Upper lobe of right lung (tissue), 1 donor: ENCODE measurements around the gene PLCB3. TPM values are rescaled to one million over a fixed set of nuclear protein-coding genes. Genes with fewer than 3 reads are reported as not detected.

Experiments used
- ATAC-seq: fragments of 200-7000 bp; cut with Tn5 transposase; one replicate; pipeline ENCODE4 v1.9.1; 2020; ENCODE audit warnings: mild to moderate bottlenecking, moderate library complexity
- DNase-seq: peaks from one replicate; pipeline ENCODE4 v3.0.0-alpha.2; 2020
- H3K27ac ChIP-seq: fragments of 200-600 bp; one replicate; pipeline ENCODE4 v1.8.0; 2022
- H3K27me3 ChIP-seq: fragments of 200-600 bp; one replicate; pipeline ENCODE4 v1.8.0; 2022; ENCODE audit warnings: mild to moderate bottlenecking
- H3K36me3 ChIP-seq: fragments of 200-600 bp; one replicate; pipeline ENCODE4 v1.8.0; 2022
- H3K4me1 ChIP-seq: fragments of 200-600 bp; one replicate; pipeline ENCODE4 v1.8.0; 2022
- H3K4me3 ChIP-seq: fragments of 200-600 bp; one replicate; pipeline ENCODE4 v1.8.0; 2022; ENCODE audit warnings: mild to moderate bottlenecking
- H3K9me3 ChIP-seq: fragments of 200-600 bp; one replicate; pipeline ENCODE4 v1.8.0; 2022
- CTCF ChIP-seq: fragments of 200-600 bp; IDR thresholded peaks from one replicate; pipeline ENCODE4 v1.8.0; 2022; ENCODE audit warnings: antibody characterized with exemption
- intact Hi-C: fragments of 100-400 bp; cut with DNase I; formaldehyde crosslinking; loops from one replicate; pipeline ENCODE4 v1.11.0; 2022
- total RNA-seq: library from RNA; stranded (reverse); fragmentation: NEBNext Ultra II Directional; extraction: Animal tissue kit (Norgen Biotek cat#: 25700); gene quantifications from one replicate; pipeline ENCODE4 v1.2.1, GENCODE V29; 2021
- donor health status: DM: no; HTN: yes; CAD: no; lungs with severe emphysema.

Gene PLCB3
- total RNA-seq, 1 donor from 2014 or later = 32.4 TPM

- no peak overlapping the region for H3K4me3 ChIP-seq
- no peaks in the 10 kb centered on the region for H3K27me3 ChIP-seq
- H3K27ac ChIP-seq = no peak overlapping the region
- ATAC-seq = no peak
- DNase-seq = peak; percentile 62
- no peak for TF ChIP-seq CTCF
- peaks cover 44% of the 10 kb centered on the region for H3K36me3 ChIP-seq
- peaks cover 20% of the 10 kb centered on the region for H3K4me1 ChIP-seq
- H3K9me3 ChIP-seq = no peaks in the 10 kb centered on the region
- intact Hi-C loops = no loop called here
Observed at GRCh38 chr11:64254326-64254725, 3.0 kb downstream of the PLCB3 start.

GRCh38 chr11:64255135-64256128 lies 4.1 kb downstream of the PLCB3 start:
- no peak overlapping the region for H3K4me3 ChIP-seq
- ATAC-seq (no peak), DNase-seq (no peak)
- no peak for TF ChIP-seq CTCF
- peaks cover 20% of the 10 kb centered on the region for H3K4me1 ChIP-seq
- H3K36me3 ChIP-seq = peaks cover 47% of the 10 kb centered on the region
- H3K9me3 ChIP-seq = no peaks in the 10 kb centered on the region
- H3K27ac ChIP-seq = no peak overlapping the region
- intact Hi-C loops = no loop called here
- H3K27me3 ChIP-seq = no peaks in the 10 kb centered on the region

- no peak overlapping the region for H3K27ac ChIP-seq
- no peaks in the 10 kb centered on the region for H3K9me3 ChIP-seq
- H3K4me1 ChIP-seq = peaks cover 14% of the 10 kb centered on the region
- H3K27me3 ChIP-seq = no peaks in the 10 kb centered on the region
- DNase-seq (no peak), ATAC-seq (no peak)
- peaks cover 52% of the 10 kb centered on the region for H3K36me3 ChIP-seq
- no peak for TF ChIP-seq CTCF
- H3K4me3 ChIP-seq = no peak overlapping the region
- intact Hi-C loops = no loop called here
Observed at GRCh38 chr11:64256300-64256699, 5.0 kb downstream of the PLCB3 start.

- H3K27me3 ChIP-seq = no peaks in the 10 kb centered on the region
- H3K4me3 ChIP-seq = no peak overlapping the region
- intact Hi-C loops = no loop called here
- H3K27ac ChIP-seq = no peak overlapping the region
- ATAC-seq (no peak), DNase-seq (no peak)
- no peak for TF ChIP-seq CTCF
- peaks cover 71% of the 10 kb centered on the region for H3K36me3 ChIP-seq
- no peaks in the 10 kb centered on the region for H3K9me3 ChIP-seq
- H3K4me1 ChIP-seq = peaks cover 6% of the 10 kb centered on the region
Observed at GRCh38 chr11:64258356-64258755, 7.0 kb downstream of the PLCB3 start.

GRCh38 chr11:64258946-64259532 lies 7.7 kb downstream of the PLCB3 start:
- intact Hi-C loops = no loop called here
- DNase-seq = no peak
- Histone ChIP-seq H3K36me3 (peaks cover 78% of the 10 kb centered on the region), H3K9me3 (no peaks in the 10 kb centered on the region), H3K4me1 (no peaks in the 10 kb centered on the region), H3K27ac (no peak overlapping the region), H3K4me3 (no peak overlapping the region), H3K27me3 (no peaks in the 10 kb centered on the region)
- no peak for ATAC-seq
- TF ChIP-seq CTCF = no peak
